ENCODE data around the gene CRACR2A.

DNA sequence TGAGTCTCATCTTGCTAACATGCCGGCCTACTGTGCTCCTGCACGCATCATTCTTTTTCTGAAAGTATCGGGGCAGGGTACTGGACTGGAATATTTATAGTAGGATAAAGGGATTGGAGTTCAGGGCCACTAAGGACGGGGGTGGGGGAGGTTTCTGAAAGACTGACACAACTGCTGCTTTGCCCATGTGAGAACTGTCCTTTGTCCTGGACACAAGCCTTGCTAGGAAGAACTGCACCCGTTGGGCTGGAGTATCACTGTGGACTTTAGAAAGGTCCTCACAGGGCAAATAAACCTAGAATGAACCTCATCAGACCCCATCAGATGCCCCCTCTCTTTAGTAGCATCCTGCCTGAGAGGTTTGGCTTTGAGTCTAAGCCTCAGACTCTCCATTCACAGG lies 174.4 kb downstream of the CRACR2A start:
- TF ChIP-seq, protein P1, sequence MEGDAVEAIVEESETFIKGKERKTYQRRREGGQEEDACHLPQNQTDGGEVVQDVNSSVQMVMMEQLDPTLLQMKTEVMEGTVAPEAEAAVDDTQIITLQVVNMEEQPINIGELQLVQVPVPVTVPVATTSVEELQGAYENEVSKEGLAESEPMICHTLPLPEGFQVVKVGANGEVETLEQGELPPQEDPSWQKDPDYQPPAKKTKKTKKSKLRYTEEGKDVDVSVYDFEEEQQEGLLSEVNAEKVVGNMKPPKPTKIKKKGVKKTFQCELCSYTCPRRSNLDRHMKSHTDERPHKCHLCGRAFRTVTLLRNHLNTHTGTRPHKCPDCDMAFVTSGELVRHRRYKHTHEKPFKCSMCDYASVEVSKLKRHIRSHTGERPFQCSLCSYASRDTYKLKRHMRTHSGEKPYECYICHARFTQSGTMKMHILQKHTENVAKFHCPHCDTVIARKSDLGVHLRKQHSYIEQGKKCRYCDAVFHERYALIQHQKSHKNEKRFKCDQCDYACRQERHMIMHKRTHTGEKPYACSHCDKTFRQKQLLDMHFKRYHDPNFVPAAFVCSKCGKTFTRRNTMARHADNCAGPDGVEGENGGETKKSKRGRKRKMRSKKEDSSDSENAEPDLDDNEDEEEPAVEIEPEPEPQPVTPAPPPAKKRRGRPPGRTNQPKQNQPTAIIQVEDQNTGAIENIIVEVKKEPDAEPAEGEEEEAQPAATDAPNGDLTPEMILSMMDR (conservative IDR thresholded peaks at IDR 0.05; ENCODE audit: low read depth, low read length), result no peak
- no peak for TF ChIP-seq RAD21 (IDR thresholded peaks at IDR 0.05; ENCODE audit: low read length)
- TF ChIP-seq MAFK (IDR thresholded peaks at IDR 0.05; ENCODE audit: low read depth, low read length), result no peak
- no peak for TF ChIP-seq NFE2L2 (IDR thresholded peaks at IDR 0.05; ENCODE audit: low read depth, low read length)

All from IMR-90 (cell line).